ENCODE measurements around the gene STK35.
A peak's percentile ranks its signal among the peaks of the same experiment; 100 is the strongest.

Gene STK35

DNA sequence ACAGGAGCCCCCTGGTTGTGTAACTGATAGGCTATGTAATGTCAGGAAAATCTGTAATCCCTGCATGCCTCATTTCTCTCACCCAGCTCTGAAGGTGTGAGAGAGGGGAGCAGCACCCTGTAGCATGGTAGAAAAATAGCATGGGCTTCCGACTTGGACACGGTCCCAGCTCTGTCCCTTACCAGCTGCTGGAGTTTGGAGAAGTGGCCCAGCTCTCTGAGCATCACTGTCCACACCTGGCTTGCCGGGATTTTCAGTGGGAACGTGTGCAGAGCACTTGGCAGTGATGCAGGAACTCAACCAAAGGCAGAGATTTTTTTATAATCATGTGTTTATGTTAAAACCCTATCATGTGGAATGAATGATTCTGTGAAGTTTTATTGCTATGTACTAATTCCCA is 34.6 kb downstream of the STK35 start:
- DNase-seq, result peak; percentile 15

DNA sequence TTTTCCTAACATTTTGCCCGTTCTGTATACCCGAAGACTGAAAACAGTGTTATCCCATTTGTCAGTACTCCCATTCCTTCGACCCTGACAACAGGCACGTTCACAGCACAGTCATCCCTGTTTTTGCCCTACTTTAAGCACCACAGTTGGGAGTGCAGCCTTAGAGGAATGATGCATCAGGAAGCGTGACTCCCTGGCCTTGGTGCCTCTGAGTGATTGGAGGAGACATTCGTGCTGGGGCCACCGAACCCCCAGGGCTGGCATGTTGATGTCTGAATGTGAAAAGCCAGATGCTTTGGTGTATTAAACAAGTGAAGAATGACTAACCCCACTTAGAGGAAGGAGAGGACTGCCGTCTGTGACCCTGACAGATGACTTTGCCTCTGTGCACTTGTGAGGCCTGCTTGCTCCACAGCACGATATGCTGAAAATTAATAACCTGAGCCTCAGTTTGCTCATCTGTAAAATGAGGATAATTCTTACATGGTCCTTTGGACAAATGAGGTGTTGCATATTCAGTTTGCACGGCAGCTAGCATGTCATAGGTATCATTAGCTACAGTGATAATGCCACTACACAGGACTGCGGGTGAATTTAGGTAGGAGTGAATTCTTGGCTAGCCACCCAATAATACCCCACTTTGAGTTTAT is 36.0 kb downstream of the STK35 start:
- no peak for DNase-seq

DNA sequence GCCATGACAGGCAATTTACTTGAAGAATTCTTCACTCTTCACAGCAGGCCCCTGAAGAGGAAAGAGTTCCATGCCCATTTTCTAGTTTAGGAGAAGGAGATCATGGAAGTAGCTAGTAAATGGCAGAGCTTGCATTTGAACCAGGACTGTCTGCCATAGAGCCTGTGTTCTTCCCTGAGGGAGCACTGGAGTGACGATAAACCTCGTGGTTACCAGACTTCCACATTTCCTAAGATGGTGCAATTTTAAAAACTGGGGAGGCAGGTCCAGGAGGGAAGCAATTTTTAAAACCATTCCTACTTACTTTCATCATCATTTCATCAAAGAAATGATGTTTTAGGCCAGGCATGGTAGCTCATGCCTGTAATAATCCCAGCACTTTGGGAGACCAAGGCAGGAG is 36.8 kb downstream of the STK35 start:
- no peak for DNase-seq

DNA sequence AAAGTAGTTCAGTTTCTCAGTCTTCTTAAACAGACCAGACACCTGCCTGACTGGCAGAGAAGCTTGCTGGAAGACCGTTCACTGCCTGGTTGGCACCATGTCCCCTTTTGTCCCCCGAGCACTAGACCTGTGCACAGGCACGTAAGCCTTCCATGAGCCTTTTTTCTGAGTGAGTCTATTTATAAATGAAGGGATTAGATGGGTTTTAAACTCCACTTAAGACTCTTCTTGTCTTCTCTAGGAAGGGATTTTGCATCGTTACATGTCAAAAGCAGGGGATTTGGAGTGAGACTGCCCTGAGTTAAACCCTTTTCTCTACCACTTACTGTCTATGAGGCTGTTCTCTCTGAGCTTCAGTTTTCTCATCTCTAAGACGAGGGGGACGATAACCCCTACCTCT is 37.6 kb downstream of the STK35 start:
- no peak for DNase-seq

- no peak for DNase-seq
These were observed 38.1 kb downstream of the STK35 start for GRCh38 chr20:2139736-2140135.

DNA sequence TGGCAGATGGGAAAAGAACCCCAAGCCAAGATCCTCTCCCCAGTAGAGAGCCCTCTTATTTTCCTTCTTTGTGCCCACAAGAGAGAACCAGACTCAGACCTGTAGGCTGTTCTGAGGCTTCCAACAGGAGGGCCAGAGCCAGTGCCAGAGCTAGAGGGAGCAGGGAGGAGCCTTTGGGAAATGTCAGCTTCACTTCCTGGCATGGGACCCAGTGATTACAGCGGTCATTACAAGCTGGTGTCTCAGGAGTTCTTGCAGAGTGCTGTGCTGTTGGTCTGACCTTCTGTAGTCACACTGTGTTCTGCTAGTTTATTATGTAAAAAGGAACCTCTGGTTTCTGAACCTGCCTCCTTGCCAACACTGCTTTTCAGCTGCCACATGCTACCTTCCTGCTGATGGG is 38.9 kb downstream of the STK35 start:
- no peak for DNase-seq

DNA sequence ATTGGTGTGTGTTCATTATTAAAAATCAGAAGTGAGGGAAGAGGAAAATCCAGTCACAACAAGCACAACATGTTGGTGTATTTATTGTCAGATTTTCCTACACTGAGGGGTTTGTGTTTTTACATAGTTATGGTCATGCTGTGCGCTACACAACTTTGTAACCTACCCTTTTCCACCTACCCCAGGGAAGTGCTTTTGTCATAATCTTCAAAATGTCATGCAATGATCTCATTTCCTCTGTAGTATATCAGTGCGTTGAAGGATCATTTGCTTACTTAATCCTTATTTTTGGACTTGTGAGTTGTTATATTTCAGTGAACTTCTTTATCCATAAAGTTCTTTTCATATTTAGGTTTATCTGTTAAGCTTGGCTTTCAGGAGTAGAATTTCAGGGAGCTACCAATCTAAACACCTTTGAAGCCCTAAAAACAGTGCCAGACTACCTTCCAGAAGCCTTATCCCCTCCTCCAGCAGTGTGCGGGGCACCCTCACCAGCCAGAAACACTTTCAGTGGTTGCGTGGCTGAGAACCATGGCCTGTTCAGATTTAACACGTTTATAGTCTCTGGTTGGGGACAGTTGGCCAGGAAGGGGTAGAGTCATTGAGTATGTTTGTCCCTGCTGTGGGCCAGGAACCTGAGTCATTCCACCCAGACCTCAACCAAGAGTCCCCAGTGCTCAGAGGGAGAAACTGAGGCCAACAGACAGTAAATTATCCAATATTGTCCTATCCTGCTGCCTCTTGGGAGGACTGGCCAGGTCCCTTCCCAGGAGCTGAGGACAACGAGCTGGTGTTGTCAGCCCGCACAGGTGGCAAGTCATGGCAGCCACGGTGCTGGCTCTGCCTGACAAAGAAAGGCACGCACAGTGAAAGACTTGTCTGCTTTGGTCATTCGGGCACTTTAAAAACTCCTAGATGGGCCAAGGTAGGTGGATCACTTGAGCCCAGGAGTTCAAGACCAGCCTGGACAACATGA is 40.3 kb downstream of the STK35 start:
- no peak for DNase-seq

DNA sequence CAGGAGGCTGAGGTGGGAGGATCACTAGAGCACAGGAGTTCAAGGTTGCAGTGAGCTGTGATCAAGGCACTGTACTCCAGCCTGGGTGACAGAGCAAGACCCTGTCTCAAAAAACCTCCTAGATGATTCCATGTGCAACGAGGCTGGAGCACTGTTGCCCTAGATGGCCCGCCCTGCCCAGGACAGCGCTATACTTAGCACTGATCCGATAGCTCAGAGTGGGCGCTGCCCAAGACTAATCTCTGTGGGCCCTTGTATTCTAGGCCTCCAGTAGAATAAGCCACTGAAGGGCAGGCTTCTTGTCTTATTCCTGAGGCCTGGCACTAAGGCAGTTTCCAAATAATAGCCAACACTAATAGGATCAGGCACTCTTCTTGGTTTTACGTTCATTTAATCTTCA is 41.0 kb downstream of the STK35 start:
- no peak for DNase-seq

- DNase-seq, result no peak
These were observed 42.0 kb downstream of the STK35 start for GRCh38 chr20:2143594-2143993.

DNA sequence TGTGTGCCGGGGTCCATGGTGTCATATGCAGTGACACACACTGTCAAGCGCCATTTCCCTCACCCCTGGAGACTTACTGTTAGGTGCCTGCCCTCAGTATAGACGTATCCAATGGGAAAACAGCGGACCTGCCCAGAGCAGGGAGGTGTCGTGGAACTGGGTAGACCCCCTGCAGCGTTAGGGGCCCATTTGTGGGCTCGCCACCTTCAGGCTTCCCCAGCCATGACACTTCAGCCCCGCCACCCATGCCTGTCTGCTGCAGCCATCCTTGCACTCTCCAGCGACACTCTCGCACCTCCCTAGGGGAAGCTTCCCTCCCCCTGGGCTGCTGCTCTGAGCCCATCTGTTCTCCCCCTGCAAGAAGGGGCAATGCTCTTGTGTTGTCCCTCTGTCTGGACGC is 43.2 kb downstream of the STK35 start:
- DNase-seq, result no peak

DNA sequence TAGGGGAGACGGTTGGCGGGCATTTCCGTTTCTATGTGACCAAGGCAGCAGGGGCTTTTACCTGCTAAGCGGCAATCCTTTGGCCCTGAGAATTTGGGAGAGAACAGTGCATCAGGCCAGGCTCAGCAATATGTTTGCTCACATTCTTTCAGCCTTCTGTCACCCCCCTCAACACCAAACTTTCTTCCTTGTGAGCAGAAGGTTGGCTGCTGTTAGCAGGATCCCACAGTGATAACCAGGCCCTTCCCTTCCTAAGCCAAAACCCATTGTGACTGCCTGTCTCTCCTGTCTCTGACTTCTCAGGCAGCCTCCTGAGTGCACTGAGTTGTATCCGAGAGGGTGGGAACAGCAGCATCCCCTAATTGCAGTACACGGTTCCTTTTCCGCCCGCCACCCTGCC is 43.7 kb downstream of the STK35 start:
- DNase-seq, result no peak

DNA sequence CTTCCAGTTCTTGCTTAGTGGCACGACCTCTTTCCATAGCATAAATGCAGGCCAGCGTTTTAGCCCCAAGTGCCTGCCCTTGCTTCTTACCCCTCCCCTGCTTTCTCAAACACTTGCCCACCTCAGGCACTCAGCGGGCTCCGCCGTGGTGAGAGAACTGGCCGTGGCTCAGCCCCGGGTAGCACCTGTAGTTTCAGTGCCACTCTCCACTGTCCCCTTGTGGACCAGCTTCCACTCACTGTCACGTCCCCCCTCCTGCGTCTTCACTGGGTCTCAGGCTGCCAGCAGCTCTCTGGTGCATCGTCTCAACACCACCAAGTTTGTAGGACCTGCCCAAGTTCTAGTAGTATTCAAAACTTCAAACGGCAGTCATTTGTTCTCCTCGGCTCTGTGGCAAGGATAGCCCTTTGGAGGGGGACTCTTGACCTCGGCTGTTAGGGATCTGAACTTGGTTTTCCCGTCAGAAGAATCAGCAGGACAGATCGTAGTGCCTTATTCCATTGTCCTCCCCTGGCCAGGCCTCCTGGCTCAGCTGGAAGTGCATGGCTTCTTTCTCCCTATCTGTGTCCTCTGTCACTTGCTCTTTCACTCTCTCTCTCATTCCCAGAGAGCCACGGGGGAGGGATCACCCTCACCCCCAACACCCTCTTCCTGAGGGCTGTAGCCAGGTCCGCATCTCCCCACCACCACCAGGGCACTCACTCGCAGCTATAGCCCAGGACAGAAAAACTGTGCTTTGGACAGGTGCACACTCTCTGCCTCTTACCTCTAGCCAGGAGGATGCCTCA is 44.6 kb downstream of the STK35 start:
- no peak for DNase-seq

- DNase-seq, result no peak
These were observed 47.9 kb downstream of the STK35 start for GRCh38 chr20:2149507-2149906.

- no peak for DNase-seq
These were observed 49.0 kb downstream of the STK35 start for GRCh38 chr20:2150660-2151059.

DNA sequence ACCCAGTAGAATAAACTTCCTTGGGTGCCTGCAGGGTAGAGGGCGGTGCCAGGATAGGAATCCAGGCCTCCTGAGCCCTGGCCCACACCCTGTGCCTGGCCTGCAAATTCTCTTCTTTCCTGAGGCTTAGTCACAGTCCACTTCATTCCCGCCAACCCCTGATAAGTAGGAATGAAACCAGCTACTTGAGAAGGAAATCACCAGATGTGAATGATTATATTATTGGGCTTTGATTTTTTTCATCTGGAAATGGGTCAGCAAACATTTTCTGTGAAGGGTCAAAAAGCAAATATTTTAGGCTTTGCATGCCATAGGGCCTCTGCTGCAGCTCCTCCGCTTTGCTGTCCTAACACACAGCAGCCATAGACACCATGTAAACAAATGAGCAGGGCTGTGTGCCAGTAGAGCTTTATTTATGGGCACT is 50.2 kb downstream of the STK35 start:
- no peak for DNase-seq

GRCh38 chr20:2152317-2152716 is 50.7 kb downstream of the STK35 start:
- no peak for DNase-seq

DNA sequence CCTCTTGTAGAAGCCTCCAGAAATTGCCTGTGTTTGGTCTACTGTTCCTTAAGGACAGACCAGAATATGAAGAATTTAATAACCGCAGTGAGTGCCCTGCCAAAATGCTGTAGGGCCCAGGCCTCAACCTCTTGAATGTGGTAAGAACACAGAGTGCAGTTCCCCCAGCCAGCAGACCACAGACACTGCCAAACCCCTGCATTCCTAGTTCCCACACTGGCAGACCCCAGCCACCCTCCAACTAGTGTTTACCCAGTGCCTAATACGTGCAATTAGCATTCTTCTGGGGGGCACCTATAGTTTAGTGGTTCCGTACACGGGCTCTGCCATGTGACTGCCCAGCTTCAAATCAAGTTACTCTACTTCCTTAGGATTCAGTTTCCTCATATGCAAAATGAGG is 51.7 kb downstream of the STK35 start:
- DNase-seq, result no peak

GRCh38 chr20:2156224-2156623 is 54.6 kb downstream of the STK35 start:
- DNase-seq, result no peak

DNA sequence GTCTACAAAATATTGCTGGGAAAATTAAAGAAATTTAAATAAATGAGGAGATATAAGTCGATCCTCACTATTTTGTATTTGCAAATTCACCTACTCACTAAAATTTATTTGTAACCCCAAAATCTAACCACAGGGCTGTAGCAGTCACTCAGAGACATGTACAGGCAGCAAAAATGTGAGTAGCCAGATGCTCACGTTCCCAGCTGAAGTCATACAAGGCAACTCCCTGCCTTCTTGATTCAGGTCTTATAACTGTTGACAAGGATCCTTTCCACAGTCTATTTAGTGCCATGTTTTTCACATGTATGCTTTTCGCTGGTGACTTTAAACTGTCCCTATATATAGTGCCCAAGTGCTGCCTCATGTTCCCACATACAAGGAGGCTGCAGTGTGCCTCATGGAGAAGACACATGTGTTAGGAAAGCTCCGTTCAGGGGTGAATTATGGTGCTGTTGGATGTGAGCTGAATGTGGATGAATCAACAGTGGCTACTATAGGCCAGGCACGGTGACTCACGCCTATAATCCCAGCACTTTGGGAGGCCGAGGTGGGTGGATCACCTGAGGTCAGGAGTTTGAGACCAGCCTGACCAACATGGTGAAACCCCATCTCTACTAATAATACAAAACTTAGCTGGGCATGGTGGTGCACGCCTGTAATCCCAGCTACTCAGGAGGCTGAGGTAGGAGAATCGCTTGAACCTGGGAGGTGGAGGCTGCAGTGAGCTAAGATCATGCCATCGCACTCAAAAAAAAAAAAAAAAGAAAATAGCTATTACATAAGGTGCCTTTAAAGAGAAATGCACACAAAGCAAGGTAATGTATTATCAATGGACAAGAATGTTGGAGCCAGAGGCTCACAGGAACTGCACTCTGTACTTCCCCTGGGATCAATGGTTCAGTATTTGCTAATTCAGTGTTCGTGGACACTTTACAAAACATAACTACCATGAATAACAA is 55.3 kb downstream of the STK35 start:
- no peak for DNase-seq

- no peak for DNase-seq
These were observed 60.6 kb downstream of the STK35 start for GRCh38 chr20:2162125-2162822.

- DNase-seq, result no peak
These were observed 61.2 kb downstream of the STK35 start for GRCh38 chr20:2162823-2163166.

- DNase-seq, result no peak
These were observed 61.7 kb downstream of the STK35 start for GRCh38 chr20:2163312-2163711.
